Testis (tissue), 3 donors: Measurements from ENCODE around the gene SFMBT2. TPM values are rescaled to one million over a fixed set of nuclear protein-coding genes. Genes with fewer than 3 reads are reported as not detected.
A peak's percentile ranks its signal among the peaks of the same experiment; 100 is the strongest.

ENCODE experiments used
- DNase-seq: peaks from one replicate; pipeline ENCODE4 v3.0.0-alpha.2; 2019
- H3K27ac ChIP-seq, 2 donors: fragments of 200-600 bp; sonication (generic); one replicate each; pipeline ENCODE4 v1.5.1; 2019
- H3K27me3 ChIP-seq: fragments of 200-600 bp; sonication (generic); one replicate; pipeline ENCODE4 v1.5.1; 2019
- H3K36me3 ChIP-seq: fragments of 200-600 bp; sonication (generic); one replicate; pipeline ENCODE4 v1.5.1; 2017; ENCODE audit warnings: low read depth; ENCODE audit errors: missing control alignments
- H3K4me1 ChIP-seq: fragments of 200-600 bp; sonication (generic); one replicate; pipeline ENCODE4 v1.5.1; 2019
- H3K4me3 ChIP-seq, 2 donors: fragments of 200-600 bp; sonication (generic); one replicate each; pipeline ENCODE4 v1.5.1; 2017 to 2019
- H3K9me3 ChIP-seq: fragments of 200-600 bp; sonication (generic); one replicate; pipeline ENCODE4 v1.5.1; 2017
- POLR2A ChIP-seq: fragments of 450-650 bp; IDR thresholded peaks from one replicate; pipeline ENCODE4 v1.6.1; 2017; ENCODE audit warnings: antibody characterized with exemption, mild to moderate bottlenecking, moderate library complexity
- WGBS, 2 donors: methylation state at CpG; one replicate each; pipeline ENCODE4 v1.1.5; 2018; 5-methylcytosine and 5-hydroxymethylcytosine counted together
- intact Hi-C: fragments of 100-400 bp; cut with DNase I; formaldehyde crosslinking; loops from one replicate; pipeline ENCODE4 v1.15.1; 2023; ENCODE audit warnings: low total_unique reads
- polyA plus RNA-seq: library from polyadenylated mRNA; stranded (reverse); fragments of 350-450 nt; fragmentation: Illumina TruSeq; extraction: RNeasy Lipid Tissue Mini Kit (QIAGEN cat#74804); gene quantifications from one replicate; pipeline ENCODE4 v1.2.3, GENCODE V29; 2014; ENCODE audit warnings: low read depth, low replicate concordance; ENCODE audit not compliant: insufficient read depth
- total RNA-seq, 2 donors: library from RNA; depleted of rRNA; stranded (reverse); fragments of >200 nt; gene quantifications; one replicate each; pipeline ENCODE4 v1.2.3, GENCODE V29; 2016
- TF ChIP-seq, protein P1 (sequence below), 3 experiments: fragments of 450-650 bp in 2 of 3; fragments of 200-600 bp in 1 of 3; sonication (generic) in 1 of 3; IDR thresholded peaks; one replicate each; pipeline ENCODE4 v1.5.1; 2016 to 2019; ENCODE audit warnings: antibody characterized with exemption in 3 of 3, mild to moderate bottlenecking in 2 of 3, moderate library complexity in 1 of 3

SFMBT2 gene
- total and polyA plus RNA-seq, 3 donors from 2014 or later = 3.6 to 8.5 (median 7.6) TPM

DNA sequence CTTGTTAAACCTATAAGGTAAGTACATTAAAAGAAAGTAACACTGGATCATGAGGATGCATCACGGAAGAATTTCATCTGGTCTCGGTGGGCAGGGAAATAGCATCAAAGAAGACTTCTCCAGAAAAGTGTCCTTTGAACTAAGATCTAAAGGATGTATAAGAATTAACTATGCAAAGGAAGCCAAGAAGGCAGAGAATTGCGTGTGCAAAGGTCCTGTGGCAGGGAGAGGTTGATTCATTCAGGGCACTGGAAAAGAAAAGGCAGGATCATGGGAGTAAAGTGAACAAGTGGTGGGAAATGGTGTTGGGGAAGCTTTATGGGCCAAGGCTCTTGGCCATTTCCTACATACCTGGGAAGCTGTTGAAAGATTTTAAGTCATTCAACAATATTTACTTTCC, 288.3 kb downstream of the SFMBT2 start:
- no peak for DNase-seq
- TF ChIP-seq, protein P1, sequence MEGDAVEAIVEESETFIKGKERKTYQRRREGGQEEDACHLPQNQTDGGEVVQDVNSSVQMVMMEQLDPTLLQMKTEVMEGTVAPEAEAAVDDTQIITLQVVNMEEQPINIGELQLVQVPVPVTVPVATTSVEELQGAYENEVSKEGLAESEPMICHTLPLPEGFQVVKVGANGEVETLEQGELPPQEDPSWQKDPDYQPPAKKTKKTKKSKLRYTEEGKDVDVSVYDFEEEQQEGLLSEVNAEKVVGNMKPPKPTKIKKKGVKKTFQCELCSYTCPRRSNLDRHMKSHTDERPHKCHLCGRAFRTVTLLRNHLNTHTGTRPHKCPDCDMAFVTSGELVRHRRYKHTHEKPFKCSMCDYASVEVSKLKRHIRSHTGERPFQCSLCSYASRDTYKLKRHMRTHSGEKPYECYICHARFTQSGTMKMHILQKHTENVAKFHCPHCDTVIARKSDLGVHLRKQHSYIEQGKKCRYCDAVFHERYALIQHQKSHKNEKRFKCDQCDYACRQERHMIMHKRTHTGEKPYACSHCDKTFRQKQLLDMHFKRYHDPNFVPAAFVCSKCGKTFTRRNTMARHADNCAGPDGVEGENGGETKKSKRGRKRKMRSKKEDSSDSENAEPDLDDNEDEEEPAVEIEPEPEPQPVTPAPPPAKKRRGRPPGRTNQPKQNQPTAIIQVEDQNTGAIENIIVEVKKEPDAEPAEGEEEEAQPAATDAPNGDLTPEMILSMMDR (IDR thresholded peaks at IDR 0.05) = no peak
- no peak for TF ChIP-seq POLR2A
- no peak overlapping the region for H3K4me3 ChIP-seq
- H3K36me3 ChIP-seq = no peaks in the 10 kb centered on the region
- H3K9me3 ChIP-seq = no peaks in the 10 kb centered on the region
- no peaks in the 10 kb centered on the region for H3K27me3 ChIP-seq
- WGBS, 2 donors = 94 to 97% methylated on average over 3 of the region's 3 CpGs
- no peak overlapping the region for H3K27ac ChIP-seq
- H3K4me1 ChIP-seq = no peaks in the 10 kb centered on the region
- intact Hi-C loops = no loop called here

DNA sequence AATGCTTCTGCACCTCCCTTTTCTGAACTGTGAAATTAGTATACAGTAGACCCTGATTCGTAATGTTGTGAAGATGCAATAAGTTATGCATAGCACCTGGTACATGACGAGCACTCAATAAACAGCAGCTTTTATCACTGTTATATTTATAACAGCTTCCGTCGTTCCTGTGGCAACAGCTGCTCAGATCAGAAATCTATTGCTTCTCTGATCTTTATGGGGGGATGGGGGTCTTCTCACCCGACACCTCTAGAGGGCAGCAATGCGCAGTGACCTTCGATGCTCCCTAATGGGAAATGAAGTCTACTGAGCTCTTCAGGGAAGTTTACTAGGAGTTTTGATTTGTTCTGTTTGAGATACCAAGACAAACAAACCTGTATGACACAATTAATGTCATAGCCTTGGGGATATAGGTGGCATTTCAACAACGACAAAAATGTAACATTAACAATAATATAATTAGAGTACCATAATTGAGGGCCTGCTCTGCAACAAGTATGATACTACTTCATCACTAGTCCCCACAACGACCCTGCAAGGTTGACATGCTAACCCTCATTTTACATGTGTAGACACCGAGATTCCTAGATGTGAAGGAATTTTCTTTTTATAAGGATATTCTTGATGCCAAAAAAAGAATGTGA, 289.6 kb downstream of the SFMBT2 start:
- WGBS, 2 donors = 49 to 56% methylated on average over 10 of the region's 10 CpGs
- no peaks in the 10 kb centered on the region for H3K4me1 ChIP-seq
- no peak for TF ChIP-seq POLR2A
- TF ChIP-seq, protein P1 (IDR thresholded peaks at IDR 0.05) = peak; percentile 8 to 36 (median 14)
- no peak overlapping the region for H3K4me3 ChIP-seq
- no peak overlapping the region for H3K27ac ChIP-seq
- H3K9me3 ChIP-seq = no peaks in the 10 kb centered on the region
- H3K36me3 ChIP-seq = no peaks in the 10 kb centered on the region
- H3K27me3 ChIP-seq = no peaks in the 10 kb centered on the region
- peak; percentile 41 for DNase-seq
- intact Hi-C loops = no loop called here

DNA sequence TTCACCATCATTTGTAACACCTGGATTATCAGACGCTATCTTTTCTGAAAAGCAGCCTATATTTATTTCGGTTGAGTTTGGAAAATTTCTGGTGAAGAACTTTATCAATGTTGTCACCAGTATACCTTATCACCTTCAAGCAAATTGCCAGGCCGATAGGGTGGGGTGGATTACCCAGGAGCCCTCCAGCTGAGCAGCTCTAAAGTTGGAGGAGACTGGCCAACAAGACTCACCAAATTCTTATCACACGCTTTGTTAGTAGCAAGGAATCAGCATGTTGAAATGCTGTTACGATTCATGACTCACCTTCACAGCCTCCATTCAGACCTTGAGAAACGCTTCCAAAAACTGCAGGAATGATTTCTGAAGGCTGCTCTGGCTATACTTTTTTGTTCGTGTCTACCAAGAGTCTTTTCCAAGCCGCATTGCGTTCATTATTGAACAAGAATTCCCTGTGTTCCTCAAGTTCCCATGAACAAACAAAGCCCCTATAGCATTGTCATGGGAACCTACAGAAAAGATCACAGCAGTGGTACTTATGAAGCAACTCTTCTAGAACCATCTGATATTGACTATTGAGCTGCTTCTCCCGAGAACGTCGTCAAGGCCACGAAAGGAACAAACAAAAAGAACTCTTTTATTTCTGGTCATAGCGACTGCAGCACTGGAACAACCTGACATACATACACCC, 291.4 kb downstream of the SFMBT2 start:
- no peak overlapping the region for H3K4me3 ChIP-seq
- H3K9me3 ChIP-seq = no peaks in the 10 kb centered on the region
- no peak overlapping the region for H3K27ac ChIP-seq
- no peaks in the 10 kb centered on the region for H3K27me3 ChIP-seq
- DNase-seq = no peak
- intact Hi-C loops = no loop called here
- no peaks in the 10 kb centered on the region for H3K36me3 ChIP-seq
- WGBS, 2 donors = 80 to 84% methylated on average over 14 of the region's 14 CpGs
- no peaks in the 10 kb centered on the region for H3K4me1 ChIP-seq
- TF ChIP-seq, protein P1 (IDR thresholded peaks at IDR 0.05) = no peak
- no peak for TF ChIP-seq POLR2A

DNA sequence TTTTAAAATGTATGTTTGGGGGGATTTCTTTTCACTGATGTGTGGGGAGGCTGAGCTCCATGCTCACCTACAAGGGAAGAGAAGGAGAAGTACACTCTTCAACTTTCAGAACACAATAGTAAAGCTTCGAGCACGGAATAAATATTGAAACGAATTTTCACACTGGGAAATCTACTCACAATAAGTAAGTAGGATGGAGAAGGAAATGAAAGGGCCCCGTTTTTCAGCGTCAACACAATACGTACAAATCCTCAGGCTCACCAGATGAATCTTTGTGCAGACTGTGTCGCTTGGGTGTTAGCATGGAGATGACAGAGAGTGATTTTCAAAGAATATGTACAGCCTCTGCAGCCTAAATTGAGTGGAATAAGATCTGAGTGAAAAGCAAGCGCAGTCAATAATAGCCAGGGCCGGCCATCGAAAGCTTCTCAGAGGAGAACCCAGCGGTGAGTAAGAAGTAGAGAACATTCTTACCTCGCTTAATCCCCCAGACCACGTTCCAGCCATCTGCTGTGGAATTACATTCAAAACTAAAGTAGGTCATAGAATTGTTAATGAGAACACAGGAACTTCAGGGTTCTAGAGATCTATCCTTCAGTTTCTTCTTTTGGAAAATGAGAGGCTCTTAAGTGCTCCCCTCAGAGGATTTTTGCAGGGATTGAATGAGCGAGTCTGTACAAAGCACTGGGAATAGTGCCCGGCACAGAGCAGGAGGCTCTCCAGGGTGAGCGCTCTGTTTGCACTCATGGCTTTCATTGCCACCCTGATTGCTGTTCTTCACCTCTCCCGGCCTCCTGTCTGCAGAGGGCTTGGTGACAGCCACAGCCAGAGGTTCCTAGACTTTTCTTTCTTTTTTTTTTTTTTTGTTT, 292.8 kb downstream of the SFMBT2 start:
- H3K4me3 ChIP-seq = no peak overlapping the region
- no peaks in the 10 kb centered on the region for H3K36me3 ChIP-seq
- 84 to 86% methylated on average over 17 of the region's 17 CpGs for WGBS, 2 donors
- no peaks in the 10 kb centered on the region for H3K27me3 ChIP-seq
- no peaks in the 10 kb centered on the region for H3K9me3 ChIP-seq
- no peaks in the 10 kb centered on the region for H3K4me1 ChIP-seq
- no peak for TF ChIP-seq POLR2A
- TF ChIP-seq, protein P1 (IDR thresholded peaks at IDR 0.05) = no peak
- DNase-seq = no peak
- intact Hi-C loops = no loop called here
- no peak overlapping the region for H3K27ac ChIP-seq
